HG02798 (cell line): ENCODE data around the gene CASP7.

Experiments used
- ATAC-seq: cut with Tn5 transposase; IDR thresholded peaks from one replicate; pipeline ENCODE4 v1.9.1; 2021; ENCODE audit warnings: mild to moderate bottlenecking; ENCODE audit not compliant: unreplicated experiment, poor library complexity

The CASP7 gene

GRCh38 chr10:113665806-113666354, 13.8 kb upstream of the CASP7 start:
- ATAC-seq, result no peak

- peak; percentile 71 for ATAC-seq
These were observed 12.9 kb upstream of the CASP7 start for GRCh38 chr10:113666682-113667252.

GRCh38 chr10:113680190-113681111, 739 bp downstream of the CASP7 start:
- ATAC-seq, result peak; percentile 18

- ATAC-seq, result peak; percentile 58
These were observed 2.1 kb downstream of the CASP7 start for GRCh38 chr10:113681533-113682470.

- no peak for ATAC-seq
These were observed 3.6 kb downstream of the CASP7 start for GRCh38 chr10:113683300-113683699.

GRCh38 chr10:113686028-113686427, 6.3 kb downstream of the CASP7 start:
- ATAC-seq, result no peak

GRCh38 chr10:113687037-113687436, 7.3 kb downstream of the CASP7 start:
- ATAC-seq, result no peak

- no peak for ATAC-seq
These were observed 9.3 kb downstream of the CASP7 start for GRCh38 chr10:113689057-113689456.

GRCh38 chr10:113689574-113689973, 9.9 kb downstream of the CASP7 start:
- no peak for ATAC-seq

GRCh38 chr10:113690749-113691148, 11.0 kb downstream of the CASP7 start:
- no peak for ATAC-seq

GRCh38 chr10:113691381-113691780, 11.7 kb downstream of the CASP7 start:
- no peak for ATAC-seq

GRCh38 chr10:113692271-113692670, 12.6 kb downstream of the CASP7 start:
- ATAC-seq, result no peak

GRCh38 chr10:113693348-113693747, 13.6 kb downstream of the CASP7 start:
- ATAC-seq, result no peak

GRCh38 chr10:113695691-113696090, 16.0 kb downstream of the CASP7 start:
- no peak for ATAC-seq

- no peak for ATAC-seq
These were observed 17.9 kb downstream of the CASP7 start for GRCh38 chr10:113697595-113697994.

GRCh38 chr10:113704637-113705343, 25.1 kb downstream of the CASP7 start:
- no peak for ATAC-seq

- ATAC-seq, result no peak
These were observed 25.6 kb downstream of the CASP7 start for GRCh38 chr10:113705344-113705652.

GRCh38 chr10:113706623-113707022, 26.9 kb downstream of the CASP7 start:
- no peak for ATAC-seq

- ATAC-seq, result no peak
These were observed 28.9 kb downstream of the CASP7 start for GRCh38 chr10:113708640-113709039.
